A549 (cell line): ENCODE measurements around the gene IFNL3. TPM values are rescaled to one million over a fixed set of nuclear protein-coding genes. Genes with fewer than 3 reads are reported as not detected.
"Not testable (repeated sequence)": the region's sequence is repeated elsewhere in the genome, so short reads cannot be mapped to it uniquely, and the experiment has no call there.

Experiments
- ATAC-seq, 2 experiments: fragments of 200-7000 bp in 1 of 2; fragments of >200 bp in 1 of 2; cut with Nextera tagmentation in 1 of 2; cut with Tn5 transposase in 1 of 2; 3 replicates each; pipeline versions ENCODE4 v1.8.0 to v1.9.1; 2018 to 2020; ENCODE audit warnings: mild to moderate bottlenecking in 1 of 2, moderate library complexity in 1 of 2
- CTCF ChIA-PET: fragments of 300-600 bp; sonication (Branson Sonifier 250); formaldehyde crosslinking; extraction: SDS; loops from one replicate; lab custom pipeline; 2021; ENCODE audit warnings: antibody characterized with exemption, inconsistent platforms; lab: Yijun Ruan, JAX
- POLR2A ChIA-PET: fragments of 350-600 bp; formaldehyde crosslinking; extraction: SDS; loops from one replicate; lab custom pipeline; 2021; ENCODE audit warnings: antibody characterized with exemption, inconsistent platforms; lab: Yijun Ruan, JAX
- DNase-seq, 2 experiments: peaks; one replicate each; pipeline versions ENCODE4 v3.0.0 to v3.0.0-alpha.2; 2011 to 2016; ENCODE audit warnings: low read depth in 1 of 2, low spot score in 1 of 2
- FAIRE-seq: peaks from 2 replicates; lab custom pipeline; 2011; peaks lifted over from hg19 to GRCh38; lab: Jason Lieb, UNC
- H3K27ac ChIP-seq, 2 experiments: fragments of >200 bp; sonication (Bioruptor Twin); formaldehyde crosslinking; 3 replicates each; pipeline ENCODE4 v1.5.1; 2016 to 2017
- H3K4me1 ChIP-seq: fragments of >200 bp; sonication (Bioruptor Twin); formaldehyde crosslinking; 3 replicates; pipeline ENCODE4 v1.6.1; 2016
- H3K4me2 ChIP-seq: fragments of >200 bp; sonication (Bioruptor Twin); formaldehyde crosslinking; 3 replicates; pipeline ENCODE4 v1.6.1; 2016
- H3K4me3 ChIP-seq: fragments of >200 bp; sonication (Bioruptor Twin); formaldehyde crosslinking; 3 replicates; pipeline ENCODE4 v1.5.1; 2016
- H3K9me3 ChIP-seq: fragments of >200 bp; sonication (Bioruptor Twin); formaldehyde crosslinking; 3 replicates; pipeline ENCODE4 v1.6.1; 2016
- CEBPB ChIP-seq, 2 experiments: fragments of >200 bp in 1 of 2; sonication (Bioruptor Twin) in 1 of 2; formaldehyde crosslinking in 1 of 2; IDR thresholded peaks; 2 replicates each; pipeline ENCODE4 v1.6.1; 2012 to 2016
- E2F6 ChIP-seq: IDR thresholded peaks from 2 replicates; pipeline ENCODE4 v1.6.1; 2012; ENCODE audit warnings: low read depth, borderline replicate concordance
- EHF ChIP-seq: fragments of 250-450 bp; sonication (Bioruptor Pico); IDR thresholded peaks from 2 replicates; pipeline ENCODE4 v1.5.0; 2020; ENCODE audit warnings: mild to moderate bottlenecking
- EHMT2 ChIP-seq: fragments of 200-600 bp; sonication (generic); IDR thresholded peaks from 2 replicates; pipeline ENCODE4 v1.6.1; 2016; ENCODE audit warnings: antibody characterized with exemption, low read depth, mild to moderate bottlenecking, moderate library complexity
- ESRRA ChIP-seq: fragments of 150-350 bp; IDR thresholded peaks from 2 replicates; pipeline ENCODE4 v1.6.1; 2014; ENCODE audit warnings: mild to moderate bottlenecking, low read length, borderline replicate concordance
- FOXS1 ChIP-seq: fragments of 250-450 bp; sonication (Bioruptor Pico); IDR thresholded peaks from 2 replicates; pipeline ENCODE4 v1.5.0; 2020; ENCODE audit warnings: mild to moderate bottlenecking, moderate library complexity
- GATA3 ChIP-seq: IDR thresholded peaks from 2 replicates; pipeline ENCODE4 v1.6.1; 2012; ENCODE audit warnings: borderline replicate concordance
- HEYL ChIP-seq: fragments of 250-450 bp; sonication (Bioruptor Pico); IDR thresholded peaks from 2 replicates; pipeline ENCODE4 v1.8.0; 2021; ENCODE audit warnings: mild to moderate bottlenecking, moderate library complexity
- HOXB13 ChIP-seq: fragments of 250-450 bp; sonication (Bioruptor Pico); IDR thresholded peaks from 2 replicates; pipeline ENCODE4 v1.5.0; 2020; ENCODE audit warnings: low read depth, mild to moderate bottlenecking, moderate library complexity
- HOXB5 ChIP-seq: fragments of 250-450 bp; sonication (Bioruptor Pico); IDR thresholded peaks from 2 replicates; pipeline ENCODE4 v1.5.0; 2020; ENCODE audit warnings: mild to moderate bottlenecking, moderate library complexity
- KDM1A ChIP-seq: fragments of 200-600 bp; sonication (generic); IDR thresholded peaks from 2 replicates; pipeline ENCODE4 v1.6.1; 2016; ENCODE audit warnings: low read depth, mild to moderate bottlenecking
- MYC ChIP-seq: IDR thresholded peaks from 2 replicates; pipeline ENCODE4 v1.6.1; 2012; ENCODE audit warnings: mild to moderate bottlenecking, inconsistent platforms, low read length, improper control_type of control experiment, borderline replicate concordance
- NFE2L2 ChIP-seq: fragments of 150-350 bp; conservative IDR thresholded peaks from 2 replicates; pipeline ENCODE4 v1.6.1; 2014; ENCODE audit warnings: low read length
- RAD21 ChIP-seq, 2 experiments: fragments of >200 bp in 1 of 2; sonication (Bioruptor Twin) in 1 of 2; formaldehyde crosslinking in 1 of 2; IDR thresholded peaks in 1 of 2; conservative IDR thresholded peaks in 1 of 2; 2 replicates in 1 of 2; 3 replicates in 1 of 2; pipeline ENCODE4 v1.6.1; 2012 to 2018; ENCODE audit warnings: inconsistent platforms in 1 of 2
- RARB ChIP-seq: fragments of 250-450 bp; sonication (Bioruptor Pico); IDR thresholded peaks from 2 replicates; pipeline ENCODE4 v1.8.0; 2021; ENCODE audit warnings: mild to moderate bottlenecking, moderate library complexity
- RCOR1 ChIP-seq: fragments of 150-350 bp; IDR thresholded peaks from 2 replicates; pipeline ENCODE4 v1.6.1; 2014; ENCODE audit warnings: antibody characterized with exemption, low read length, low read depth
- RFX5 ChIP-seq: fragments of 450-650 bp; IDR thresholded peaks from 2 replicates; pipeline ENCODE4 v1.7.1; 2014; ENCODE audit warnings: antibody characterized with exemption, mild to moderate bottlenecking, moderate library complexity
- TFCP2L1 ChIP-seq: fragments of 250-450 bp; sonication (Bioruptor Pico); IDR thresholded peaks from 2 replicates; pipeline ENCODE4 v1.5.0; 2021; ENCODE audit warnings: mild to moderate bottlenecking
- USF2 ChIP-seq: fragments of 450-650 bp; IDR thresholded peaks from 2 replicates; pipeline ENCODE4 v1.6.1; 2014; ENCODE audit warnings: antibody characterized with exemption
- WGBS: methylation state at CpG from one replicate; pipeline ENCODE4 v1.1.6; 2017; ENCODE audit errors: missing lambda C conversion rate; 5-methylcytosine and 5-hydroxymethylcytosine counted together
- polyA minus RNA-seq: library from RNA; depleted of rRNA, polyadenylated mRNA; stranded (reverse); fragments of >200 nt; gene quantifications from 2 replicates; pipeline ENCODE4 v1.2.3, GENCODE V29; 2011; rRNA and poly(A)+ RNA removed
- polyA plus RNA-seq, 4 experiments: library from polyadenylated mRNA; depleted of rRNA in 3 of 4; stranded (reverse); fragments of >200 nt; fragmentation: RNase III in 1 of 4; extraction: RNeasy Plus Mini Kit Qiagen cat#74134 plus additional on column Dnase treatment in 1 of 4; gene quantifications; 2 replicates in 3 of 4; 3 replicates in 1 of 4; pipeline ENCODE4 v1.2.3, GENCODE V29; 2011 to 2017
- TF ChIP-seq, protein P1 (sequence below): fragments of 250-450 bp; sonication (Bioruptor Pico); IDR thresholded peaks from 2 replicates; pipeline ENCODE4 v1.5.0; 2020; ENCODE audit warnings: low read depth, mild to moderate bottlenecking, moderate library complexity
- TF ChIP-seq, protein P2 (sequence below): fragments of >200 bp; sonication (Bioruptor Twin); formaldehyde crosslinking; IDR thresholded peaks from 2 replicates; pipeline ENCODE4 v1.6.1; 2016

IFNL3 gene
- polyA plus RNA-seq (2011; rRNA removed) (not detected in 2 replicates), polyA plus RNA-seq (2017; fragmentation: RNase III; extraction: RNeasy Plus Mini Kit Qiagen cat#74134 plus additional on column Dnase treatment) (not detected in 3 replicates), polyA minus RNA-seq (not detected in 2 replicates)
- polyA plus RNA-seq (2012; cell fraction: cytosol; rRNA removed): not detected in 2 replicates
- polyA plus RNA-seq (2012; cell fraction: nucleus; rRNA removed): not detected in 2 replicates

- H3K27ac ChIP-seq, POLR2A ChIA-PET, H3K4me1 ChIP-seq, H3K4me2 ChIP-seq, DNase-seq, H3K4me3 ChIP-seq, H3K9me3 ChIP-seq: not testable (repeated sequence)
- ATAC-seq (peak; percentile 9 to 12; a peak in 3 of 6 replicates), FAIRE-seq (peak; percentile 89)
- CTCF ChIA-PET: interaction anchor here (1.6 kb wide), 1 partner anchor 33 kb away, joined by 3 read pairs; no protein-coding TSS in a partner anchor
- 76% methylated on average over 12 of the region's 12 CpGs for WGBS
These were observed at the start of gene IFNL3 for GRCh38 chr19:39244410-39245100. TSS of gene IFNL3 (minus strand) at chr19:39245006. CDS start at chr19:39244967, 39 bp downstream.

GRCh38 chr19:39293394-39293793 lies 48.6 kb upstream of the IFNL3 start:
- ATAC-seq (no peak), FAIRE-seq (no peak), DNase-seq (no peak)
- peaks cover 9% of the 10 kb centered on the region; the same call in 1 of the 3 replicates for H3K9me3 ChIP-seq
- no peak overlapping the region for H3K4me3 ChIP-seq
- H3K4me1 ChIP-seq: no peaks in the 10 kb centered on the region
- H3K27ac ChIP-seq: no peak overlapping the region
- 68% methylated on average over 4 of the region's 4 CpGs for WGBS
- POLR2A ChIA-PET: no interaction called here
- H3K4me2 ChIP-seq: no peak overlapping the region
- no peak for TF ChIP-seq TFCP2L1 (CRISPR knock-in tag)
- no peak for TF ChIP-seq USF2
- TF ChIP-seq GATA3: no peak
- TF ChIP-seq RAD21 (conservative IDR thresholded peaks at IDR 0.05 in 1 of 2, IDR thresholded peaks at IDR 0.05 in 1 of 2): no peak
- TF ChIP-seq HEYL: no peak
- TF ChIP-seq HOXB13 (CRISPR knock-in tag): no peak
- TF ChIP-seq E2F6: no peak
- TF ChIP-seq MYC: no peak
- no peak for TF ChIP-seq RFX5
- TF ChIP-seq RCOR1: no peak
- TF ChIP-seq FOXS1 (CRISPR knock-in tag): no peak
- TF ChIP-seq, all 56 proteins: peak for 0
- CTCF ChIA-PET: interaction anchor here (0.8 to 3.6 kb wide), 7 partner anchors 17 to 323 kb away, joined by 3 to 11 read pairs (median 4); no protein-coding TSS in a partner anchor

GRCh38 chr19:39284032-39284431 lies 39.2 kb upstream of the IFNL3 start:
- ChIA-PET CTCF (no interaction called here), POLR2A (no interaction called here)
- FAIRE-seq (no peak), DNase-seq (no peak), ATAC-seq (no peak)
- no peak for TF ChIP-seq EHF
- no peak for TF ChIP-seq CEBPB (IDR thresholded peaks at IDR 0.05)
- TF ChIP-seq, protein P1, sequence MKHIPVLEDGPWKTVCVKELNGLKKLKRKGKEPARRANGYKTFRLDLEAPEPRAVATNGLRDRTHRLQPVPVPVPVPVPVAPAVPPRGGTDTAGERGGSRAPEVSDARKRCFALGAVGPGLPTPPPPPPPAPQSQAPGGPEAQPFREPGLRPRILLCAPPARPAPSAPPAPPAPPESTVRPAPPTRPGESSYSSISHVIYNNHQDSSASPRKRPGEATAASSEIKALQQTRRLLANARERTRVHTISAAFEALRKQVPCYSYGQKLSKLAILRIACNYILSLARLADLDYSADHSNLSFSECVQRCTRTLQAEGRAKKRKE: no peak
- no peak for TF ChIP-seq EHMT2
- TF ChIP-seq NFE2L2: no peak
- no peak for TF ChIP-seq HEYL
- TF ChIP-seq KDM1A: no peak
- TF ChIP-seq FOXS1 (CRISPR knock-in tag): no peak
- TF ChIP-seq ESRRA: no peak
- no peak for TF ChIP-seq RARB
- TF ChIP-seq HOXB5 (CRISPR knock-in tag): no peak
- TF ChIP-seq, protein P2, sequence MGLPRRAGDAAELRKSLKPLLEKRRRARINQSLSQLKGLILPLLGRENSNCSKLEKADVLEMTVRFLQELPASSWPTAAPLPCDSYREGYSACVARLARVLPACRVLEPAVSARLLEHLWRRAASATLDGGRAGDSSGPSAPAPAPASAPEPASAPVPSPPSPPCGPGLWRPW: no peak
- Histone ChIP-seq H3K4me2 (no peak overlapping the region), H3K4me3 (no peak overlapping the region), H3K9me3 (peaks cover 66% of the 10 kb centered on the region), H3K27ac (no peak overlapping the region), H3K4me1 (no peaks in the 10 kb centered on the region)
- 1% methylated on average over 1 of the region's 1 CpG for WGBS
